Kidney tubule cell (primary cell): Measurements from ENCODE around the gene PTPRE.
A peak's percentile ranks its signal among the peaks of the same experiment; 100 is the strongest.

ENCODE experiments used
- DNase-seq: peaks from one replicate; pipeline ENCODE4 v3.0.0-alpha.2; 2018; ENCODE audit warnings: low spot score

The PTPRE gene

DNA sequence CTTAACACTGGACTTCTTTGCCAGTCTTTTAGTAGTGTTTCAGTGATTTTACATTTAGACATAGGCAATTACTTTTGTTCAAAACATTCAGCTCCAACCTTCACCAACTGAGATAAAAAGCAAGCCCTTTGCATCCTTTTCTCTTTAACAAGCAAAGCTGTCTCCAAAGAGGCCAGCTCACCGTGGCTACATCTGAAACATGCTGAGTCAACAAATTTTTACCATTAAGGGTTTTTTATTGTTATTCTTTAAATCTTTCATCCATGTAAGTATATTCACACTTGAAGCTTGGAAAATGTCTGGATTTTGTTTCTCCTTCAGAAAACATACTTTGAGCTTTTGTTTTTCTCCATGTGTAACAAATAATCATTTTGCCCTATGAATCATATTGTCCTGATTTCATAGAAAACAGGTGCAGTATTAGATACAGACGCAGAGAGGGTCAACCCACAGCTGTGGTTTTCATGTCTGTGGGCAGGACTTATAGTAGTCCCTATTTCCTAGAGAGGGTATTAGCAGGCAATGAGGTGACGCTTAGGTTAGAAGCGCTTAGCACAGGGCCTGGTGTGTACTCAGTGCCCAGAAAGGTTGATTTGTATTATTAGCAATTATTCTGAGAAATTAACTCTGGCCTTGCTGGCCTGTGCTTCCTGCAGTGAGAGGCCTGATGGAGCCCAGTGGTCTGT is 119.9 kb downstream of the PTPRE start:
- no peak for DNase-seq

DNA sequence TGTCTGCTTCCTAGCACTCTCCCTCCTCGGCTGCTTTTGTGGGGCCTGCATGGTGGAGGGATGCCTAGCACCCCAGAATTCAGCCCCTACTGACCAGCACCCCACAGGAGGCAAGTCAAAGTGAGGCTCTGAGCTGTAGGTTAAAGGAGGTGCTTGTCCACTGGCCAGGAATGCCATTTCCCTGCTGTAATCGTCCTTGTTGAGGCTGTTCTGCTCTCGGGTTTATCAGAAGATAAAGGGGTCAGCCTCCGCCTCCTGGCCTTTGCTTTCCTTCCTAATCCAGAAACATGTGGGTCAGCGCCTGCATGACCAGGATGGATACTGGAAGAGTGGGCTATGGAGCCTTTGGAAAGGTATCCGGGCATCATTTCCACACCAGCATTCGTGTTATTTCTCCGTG is 120.4 kb downstream of the PTPRE start:
- DNase-seq: no peak

DNA sequence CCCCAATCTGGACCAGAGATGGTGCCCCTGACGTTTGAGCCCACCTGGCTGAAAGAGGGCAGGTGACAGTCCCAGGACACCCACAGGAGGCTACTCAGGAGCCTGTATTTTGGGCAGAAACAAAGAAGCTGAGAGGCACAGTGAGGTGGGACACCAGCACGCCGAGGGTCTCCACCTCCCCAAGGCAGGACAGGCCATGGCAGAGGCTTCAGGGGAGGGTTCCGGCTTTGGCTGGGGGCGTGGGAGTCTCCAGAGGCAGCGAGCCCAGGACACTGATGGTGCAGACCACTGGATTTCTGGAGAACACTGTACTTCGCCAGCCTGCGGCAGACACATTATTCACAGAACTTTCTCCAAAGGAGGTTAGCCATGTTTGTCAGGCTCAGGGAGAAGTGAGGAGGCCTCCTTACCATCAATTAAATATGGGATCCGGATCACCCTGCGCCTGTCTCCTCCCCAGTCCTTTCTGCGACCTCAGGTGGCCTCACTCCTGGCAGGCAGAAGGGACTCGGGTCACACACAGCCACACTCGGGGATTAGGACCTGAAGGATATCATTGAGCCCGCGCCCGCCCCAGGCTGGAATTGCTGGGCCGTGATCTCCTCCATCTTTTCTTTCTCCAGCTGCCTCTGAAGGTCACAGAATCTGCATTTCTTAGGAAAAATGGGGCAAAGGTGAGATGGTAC is 121.1 kb downstream of the PTPRE start:
- no peak for DNase-seq

DNA sequence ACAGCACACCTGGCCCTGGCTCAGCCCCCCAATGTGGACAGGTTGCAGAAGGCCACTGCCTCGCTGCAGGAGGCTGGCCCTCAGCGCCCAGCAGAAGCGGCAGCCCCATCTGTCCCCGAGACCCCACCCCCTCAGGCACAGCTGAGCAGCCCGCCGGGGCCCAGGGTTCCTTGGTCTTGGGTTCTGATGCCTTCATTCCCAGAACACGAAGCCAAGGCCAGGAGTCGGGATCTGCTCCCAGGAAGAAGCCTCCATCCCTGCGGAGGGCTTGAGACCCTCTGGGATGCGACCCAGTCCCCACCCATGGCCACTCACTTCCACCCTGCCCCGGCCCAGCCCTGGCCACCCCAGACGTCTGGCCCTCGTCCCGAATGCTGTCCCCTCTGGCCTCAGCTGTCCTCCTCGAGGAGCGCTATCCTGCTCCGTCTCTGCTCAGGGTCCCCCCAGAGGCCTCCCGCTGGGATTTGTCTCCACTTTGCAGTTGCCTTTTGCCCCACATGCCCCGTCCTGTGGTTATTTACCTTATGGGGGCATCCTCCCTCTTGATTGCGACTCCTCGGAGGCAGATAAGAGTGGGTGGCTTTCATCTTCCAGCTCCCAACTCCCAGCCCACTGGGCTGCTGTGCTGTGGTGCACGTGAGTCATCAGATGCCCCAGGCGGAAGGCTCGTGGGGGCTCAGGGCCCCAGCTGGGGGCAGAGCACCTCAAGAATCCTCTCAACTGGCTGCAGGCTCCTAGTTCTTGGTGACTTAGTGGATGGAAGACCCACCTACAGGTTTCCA is 121.8 kb downstream of the PTPRE start:
- DNase-seq: no peak

DNA sequence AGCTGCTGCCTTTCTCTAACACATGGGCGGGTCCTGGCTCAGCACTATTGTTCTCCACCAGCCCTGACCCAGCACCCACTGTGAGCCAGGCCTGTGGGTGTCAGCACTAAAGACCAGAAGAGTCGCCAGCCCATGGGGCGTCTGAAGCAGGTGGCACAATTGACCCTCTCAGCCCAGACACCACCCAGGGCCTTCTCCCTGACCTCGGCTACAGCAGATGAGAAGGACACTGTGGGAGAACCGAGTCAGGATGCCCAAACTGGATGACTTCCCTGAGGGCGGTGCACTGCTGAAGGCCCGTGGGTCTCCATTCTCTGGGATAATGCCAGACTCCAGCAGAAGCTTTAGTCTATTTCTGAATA is 122.4 kb downstream of the PTPRE start:
- DNase-seq: no peak

DNA sequence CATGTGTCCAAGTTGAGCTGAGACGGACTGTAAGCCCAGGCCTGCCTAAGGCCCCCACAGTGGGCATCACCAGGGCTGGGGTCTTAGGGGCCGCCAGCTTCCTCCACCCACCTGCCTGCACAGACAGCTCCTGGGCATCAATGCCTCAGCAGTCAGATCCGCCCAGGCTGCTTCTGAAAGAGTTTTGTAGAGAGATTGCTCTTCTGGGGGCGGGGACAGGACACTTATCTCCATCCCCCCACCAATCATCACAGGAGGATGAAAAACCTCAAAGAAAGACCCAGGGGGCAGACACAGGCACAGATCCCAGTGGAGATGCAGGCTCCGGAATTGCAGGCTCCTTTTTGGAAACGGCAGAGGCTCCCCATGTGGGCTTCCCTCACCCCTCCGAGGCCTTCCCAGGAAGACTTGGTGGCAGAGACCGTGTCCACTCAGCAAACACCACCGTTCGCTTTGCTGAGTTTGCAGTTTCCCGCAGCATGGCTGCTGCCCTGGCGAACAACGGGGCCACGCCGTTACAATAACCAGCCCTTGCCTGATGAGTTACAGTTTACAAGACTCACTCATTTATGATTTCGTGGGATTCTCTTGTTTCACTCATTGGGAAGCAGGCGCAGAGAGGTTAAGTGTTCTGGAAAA is 122.9 kb downstream of the PTPRE start:
- DNase-seq: no peak

DNA sequence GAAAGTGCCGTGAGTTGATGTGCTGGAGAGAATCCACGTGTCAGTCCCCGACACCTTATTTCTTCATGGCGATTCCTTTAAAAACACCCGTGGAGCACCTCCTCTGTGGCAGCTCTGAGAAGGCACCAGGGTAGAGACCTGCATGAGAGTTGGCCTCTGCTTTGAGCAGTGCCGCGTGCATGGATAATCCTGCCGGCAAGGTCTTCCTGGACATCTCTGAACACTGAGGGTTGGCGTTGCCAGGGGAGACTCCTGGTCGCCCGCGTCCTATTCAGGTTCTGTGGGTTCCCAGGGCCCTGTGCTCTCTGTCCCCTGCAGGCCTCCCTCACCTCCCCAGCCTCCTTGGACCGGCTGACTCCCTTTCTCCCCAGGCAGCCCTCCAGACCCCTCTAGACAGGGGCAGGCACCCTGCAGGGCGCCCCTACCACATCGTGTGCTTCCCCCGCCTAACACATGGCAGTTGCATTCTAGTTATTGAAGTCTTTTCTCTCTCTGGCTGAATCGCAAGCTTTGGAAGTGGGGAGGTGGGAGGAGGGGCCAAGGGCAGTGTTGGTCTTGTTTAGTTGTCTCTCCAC is 123.7 kb downstream of the PTPRE start:
- DNase-seq: no peak

DNA sequence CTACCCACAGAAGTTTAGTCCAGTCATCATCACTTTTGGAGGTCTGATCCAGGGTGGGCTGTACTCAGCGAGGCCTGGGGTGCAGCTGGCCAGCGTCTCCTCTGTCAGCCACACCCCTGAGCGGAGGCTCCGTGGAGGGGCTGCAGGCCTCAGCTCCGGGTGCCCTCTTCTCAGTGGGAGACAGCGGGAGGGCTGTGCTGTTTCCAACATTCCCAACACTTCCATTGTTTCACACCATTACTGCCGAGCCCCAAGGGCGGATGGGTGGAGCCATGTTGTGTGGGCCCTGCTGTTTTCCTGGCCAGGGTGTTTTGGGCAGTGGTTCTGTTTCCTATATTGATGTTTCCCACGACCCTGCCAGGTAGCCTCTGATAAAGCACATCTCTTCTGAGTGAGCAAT is 124.3 kb downstream of the PTPRE start:
- no peak for DNase-seq

DNA sequence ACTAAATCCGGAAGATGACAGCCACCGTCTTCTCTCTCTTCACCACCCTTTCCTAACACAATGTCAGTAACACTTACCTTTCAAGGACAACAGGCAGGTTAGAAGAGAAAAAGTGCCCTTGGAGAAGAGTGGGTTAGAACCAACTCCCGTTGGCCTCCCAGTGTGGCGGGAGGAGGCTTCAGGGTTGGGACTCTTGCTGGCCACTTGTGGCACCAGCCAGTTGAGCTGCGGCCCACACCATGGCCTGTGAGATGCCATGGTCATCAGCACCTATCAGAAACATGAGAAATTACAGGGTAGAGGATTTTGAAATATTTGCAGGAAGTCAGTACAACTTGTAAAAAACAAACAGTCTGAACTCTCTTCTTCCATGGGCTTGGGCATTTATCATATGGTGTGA is 125.6 kb downstream of the PTPRE start:
- no peak for DNase-seq

DNA sequence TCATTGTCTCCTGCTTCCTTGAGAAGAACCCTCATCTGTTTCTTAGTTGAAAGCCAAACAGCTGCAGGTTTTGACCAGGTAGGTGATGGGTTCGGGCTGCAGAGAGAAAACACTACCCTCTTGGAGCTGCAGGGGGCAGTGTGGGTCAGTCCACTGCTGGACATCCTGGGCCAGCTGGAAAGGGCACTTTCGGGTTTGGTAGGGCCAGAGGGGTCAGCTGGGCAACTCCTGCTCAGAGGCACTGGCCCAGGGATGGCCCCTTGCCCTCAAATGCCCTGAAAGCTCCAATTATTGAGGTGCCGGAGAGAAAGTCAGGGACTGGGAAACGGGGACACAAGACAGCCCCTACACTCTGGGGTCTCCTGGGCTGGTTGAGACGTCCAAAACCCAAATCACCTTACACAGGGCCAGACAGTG is 128.7 kb downstream of the PTPRE start:
- peak; percentile 41 for DNase-seq

DNA sequence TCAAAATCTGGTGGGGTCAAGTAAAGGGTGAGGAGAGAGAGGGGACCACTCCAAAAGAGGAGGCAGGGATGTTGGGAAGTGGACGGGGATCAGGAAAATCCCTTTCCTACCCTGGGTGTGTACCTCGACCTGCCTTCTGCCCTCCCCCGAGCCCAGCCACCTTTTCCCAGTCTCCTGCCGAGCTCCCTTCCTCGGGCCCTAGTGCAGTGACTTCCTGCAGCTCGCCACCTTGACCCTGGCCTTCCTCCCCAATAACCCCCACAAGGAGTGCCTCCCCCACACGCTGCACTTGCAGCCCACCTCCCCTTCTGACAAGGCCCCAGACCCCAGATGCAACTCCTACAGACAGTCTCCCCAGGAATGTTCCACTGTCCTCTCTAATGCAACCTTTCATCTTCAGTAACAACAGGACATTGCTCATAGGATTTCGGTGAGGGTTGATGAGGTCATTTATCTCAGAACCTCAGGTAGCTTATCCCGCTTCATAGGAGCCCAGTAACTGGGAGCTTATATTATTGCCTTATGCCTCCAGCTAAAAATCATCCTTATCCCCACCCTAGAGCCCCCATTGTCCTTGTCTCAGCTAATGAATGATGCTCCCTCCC is 129.2 kb downstream of the PTPRE start:
- no peak for DNase-seq

DNA sequence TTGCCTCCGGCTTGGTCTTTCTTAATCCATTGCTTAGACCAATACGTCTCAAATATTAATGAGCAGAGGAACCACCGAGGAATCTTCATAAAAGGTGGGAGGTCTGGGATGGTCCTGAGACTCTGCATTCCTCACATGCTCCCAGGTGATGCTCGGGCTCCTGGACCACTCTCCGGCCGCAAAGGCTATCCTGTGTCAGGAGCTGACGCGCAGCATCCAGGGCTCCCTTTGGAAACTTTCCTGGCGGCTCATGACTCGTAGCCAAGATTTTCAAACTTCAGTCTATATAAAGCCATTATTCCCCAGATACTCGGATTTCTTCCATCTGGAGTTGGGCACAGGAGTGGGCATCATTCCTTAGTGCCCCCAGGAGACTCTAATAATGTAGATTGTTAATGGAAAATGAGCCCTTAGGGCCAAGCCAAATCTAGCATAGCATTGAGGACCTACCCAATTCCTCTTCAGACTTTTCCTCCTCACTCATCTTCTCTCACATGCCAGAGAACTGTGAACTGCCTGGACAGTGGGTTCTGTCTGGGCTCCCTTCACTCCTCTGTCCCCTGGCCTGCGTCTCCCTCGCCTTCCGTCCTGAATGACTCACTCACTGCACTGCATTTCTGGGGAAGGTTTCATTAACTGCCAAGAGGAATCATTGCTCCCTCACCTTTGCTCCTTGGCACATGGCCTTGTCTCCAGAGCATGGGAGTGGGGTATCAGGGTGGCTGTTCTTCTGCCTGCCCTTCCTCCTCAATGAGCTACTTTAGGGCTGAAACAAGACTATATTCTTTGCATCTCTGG is 130.0 kb downstream of the PTPRE start:
- DNase-seq: peak; percentile 66

DNA sequence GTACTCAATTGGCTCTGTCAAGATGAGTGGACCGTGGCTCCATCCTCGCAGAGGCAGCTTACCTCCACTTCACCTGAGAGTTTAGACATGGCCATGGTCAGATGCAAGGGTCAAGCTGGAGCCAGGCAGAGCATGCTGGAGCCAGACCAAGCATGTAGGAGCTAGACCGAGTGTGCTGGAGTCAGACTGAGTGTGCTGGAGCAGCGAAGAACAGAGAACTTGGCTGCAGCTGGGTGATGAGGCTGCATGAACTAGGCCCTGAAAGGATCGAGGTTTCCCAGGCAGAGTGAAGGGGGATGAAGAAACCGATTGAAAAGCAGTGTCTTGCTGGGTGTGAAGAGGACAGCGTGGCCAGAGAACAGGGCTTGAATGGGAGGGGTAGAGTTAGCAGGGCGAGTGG is 133.2 kb downstream of the PTPRE start:
- no peak for DNase-seq

DNA sequence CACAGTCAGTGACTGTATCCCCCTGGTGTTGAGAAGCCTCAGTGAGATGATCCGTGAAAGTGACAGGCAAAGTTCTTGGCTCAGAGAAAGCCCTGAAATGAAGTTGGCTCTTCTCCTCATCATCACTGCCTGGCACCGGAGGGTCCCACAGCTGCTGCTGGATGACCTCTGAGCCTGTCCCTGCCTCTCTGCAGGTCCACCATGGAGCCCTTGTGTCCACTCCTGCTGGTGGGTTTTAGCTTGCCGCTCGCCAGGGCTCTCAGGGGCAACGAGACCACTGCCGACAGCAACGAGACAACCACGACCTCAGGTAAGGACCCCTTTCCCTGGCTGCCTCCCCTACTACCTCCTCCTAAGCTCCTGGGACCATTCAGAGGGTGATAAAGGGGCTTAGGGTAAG is 133.8 kb downstream of the PTPRE start:
- no peak for DNase-seq

DNA sequence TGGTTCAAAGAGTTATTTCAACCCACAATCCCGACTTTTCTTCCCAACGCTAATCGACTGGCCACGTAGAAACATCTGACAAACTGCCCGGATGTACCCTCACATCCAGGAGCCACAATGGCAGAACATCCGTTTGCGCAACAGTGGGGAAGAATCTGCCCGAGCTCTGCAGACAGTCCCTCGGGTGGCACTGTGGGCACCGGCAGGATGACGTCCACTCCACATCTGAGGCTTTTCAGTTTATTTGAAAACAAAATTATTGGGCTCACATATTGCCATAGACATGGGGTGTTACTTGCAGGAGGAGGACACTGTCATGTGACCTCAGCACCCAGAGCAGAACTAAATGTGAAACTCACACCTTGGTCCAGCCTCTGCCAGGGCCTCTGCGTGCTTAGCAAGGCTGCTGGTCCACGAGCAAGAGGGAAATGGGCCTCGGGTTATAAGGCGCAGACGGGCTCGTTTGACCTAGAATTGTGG is 135.3 kb downstream of the PTPRE start:
- no peak for DNase-seq

DNA sequence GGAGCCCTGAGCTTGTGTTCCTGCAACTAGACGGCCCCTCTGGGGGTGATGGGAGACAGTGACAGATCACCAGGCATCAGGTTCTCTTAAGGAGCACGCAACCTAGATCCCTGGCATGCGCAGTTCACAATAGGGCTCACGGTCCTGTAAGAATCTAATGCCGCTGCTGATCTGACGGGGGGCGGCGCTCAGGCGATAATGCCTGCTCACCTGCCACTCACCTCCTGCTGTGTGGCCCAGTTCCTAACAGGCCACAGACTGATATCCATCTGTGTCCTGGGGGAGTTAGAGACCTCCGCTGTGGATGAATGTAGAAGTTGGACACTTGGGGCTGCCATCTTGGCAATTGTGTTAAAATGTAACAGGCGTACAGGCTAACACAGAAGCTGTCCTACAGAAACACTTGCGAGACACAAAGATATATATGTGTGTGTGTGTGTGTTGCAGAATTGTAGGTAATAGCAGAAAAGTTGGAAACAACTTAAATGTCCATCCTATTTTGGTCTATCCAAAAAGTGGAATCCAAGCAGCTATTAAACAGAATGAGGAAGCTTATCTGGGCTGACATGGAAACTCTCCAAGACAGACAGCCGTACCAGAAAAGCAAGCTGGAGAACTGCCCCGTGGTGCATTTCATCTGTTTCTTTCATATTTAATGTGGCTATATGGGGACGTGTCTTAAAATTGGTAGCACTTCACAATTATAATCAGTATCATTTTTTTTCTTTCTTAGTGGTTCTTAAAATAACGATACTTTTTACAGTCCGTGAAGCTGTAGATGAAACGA is 136.5 kb downstream of the PTPRE start:
- no peak for DNase-seq

DNA sequence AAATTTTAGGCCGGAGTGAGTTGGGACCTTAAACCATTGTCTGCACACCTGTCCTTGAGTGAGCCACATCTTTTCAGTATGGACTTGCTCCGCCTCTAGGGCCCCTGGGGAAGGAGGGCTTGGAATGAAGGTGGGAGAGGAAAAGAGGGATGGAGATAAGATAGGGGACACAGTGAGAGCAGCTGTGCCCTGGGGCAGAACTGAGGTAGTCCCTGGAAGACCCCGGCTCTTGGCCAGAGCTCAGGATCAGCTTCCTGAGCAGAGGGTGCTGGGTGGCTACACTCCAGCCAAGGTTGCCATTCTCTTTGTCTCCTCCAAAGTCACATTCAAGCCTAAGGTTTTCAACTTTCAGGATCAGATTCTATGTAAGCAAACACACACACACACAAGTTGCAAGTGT is 137.3 kb downstream of the PTPRE start:
- no peak for DNase-seq

DNA sequence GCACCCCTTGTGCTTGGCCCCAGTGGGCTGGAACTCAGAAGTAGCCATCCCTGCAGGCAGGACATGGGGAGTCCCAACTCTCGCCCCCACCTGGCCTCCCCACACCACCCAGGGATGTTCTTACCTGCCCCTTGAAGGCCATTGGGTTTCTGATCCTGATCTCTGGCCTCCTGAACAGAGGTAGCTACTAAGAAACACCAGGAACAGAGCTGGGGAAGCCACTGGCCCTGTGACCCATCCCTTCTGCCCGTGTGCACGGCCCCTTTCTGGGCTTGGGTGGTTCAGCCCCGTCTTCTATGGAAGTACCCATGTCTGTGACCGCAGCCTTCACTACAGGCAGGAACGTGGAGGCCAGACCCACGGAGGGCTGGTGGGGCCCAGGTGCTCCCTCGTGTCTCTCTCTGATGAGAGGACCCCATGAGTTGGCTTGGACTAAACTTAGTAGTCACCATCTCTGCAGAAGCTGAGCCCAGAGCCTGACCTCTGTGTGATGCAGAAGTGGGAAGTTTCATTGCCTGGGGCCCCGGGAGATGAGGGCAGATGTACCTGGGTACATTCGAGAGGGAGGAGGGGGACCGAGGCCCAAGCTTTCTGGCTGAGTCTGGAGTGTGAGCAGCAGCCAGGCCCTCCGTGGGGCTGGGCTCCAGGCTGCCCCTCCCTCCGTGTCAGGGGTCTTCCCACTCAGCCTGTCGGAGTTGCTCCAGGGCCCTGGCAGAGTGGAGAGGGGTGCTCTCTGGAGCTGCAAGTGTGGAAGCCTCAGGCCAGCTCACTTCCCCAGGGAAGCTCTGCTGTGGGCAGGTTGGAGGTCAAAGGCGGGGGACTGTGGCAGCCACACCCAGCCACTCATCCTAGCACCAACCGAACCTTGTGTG is 138.3 kb downstream of the PTPRE start:
- no peak for DNase-seq

DNA sequence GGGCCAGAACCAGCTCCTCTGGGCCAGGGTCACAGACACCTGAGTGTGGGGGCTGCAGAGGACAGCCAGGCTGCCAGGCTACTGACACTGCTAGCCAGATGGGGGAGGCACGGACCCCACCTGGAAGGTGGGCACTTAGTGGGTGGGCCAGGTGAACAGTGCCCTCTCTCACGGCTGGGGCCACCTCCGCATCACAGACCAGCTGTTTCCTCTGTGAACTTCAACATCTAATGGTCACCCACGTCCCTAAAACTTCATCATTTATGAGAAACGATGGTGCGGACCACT is 138.9 kb downstream of the PTPRE start:
- DNase-seq: no peak
